Activated CD8-positive, alpha-beta memory T cell treated with anti-CD3 and anti-CD28 coated beads for 48 hours (primary cell): ENCODE measurements around the gene ADGRA3.
"Not testable (repeated sequence)": the region's sequence is repeated elsewhere in the genome, so short reads cannot be mapped to it uniquely, and the experiment has no call there.

Experiments used
- DNase-seq, 3 experiments: peaks; one replicate each; pipeline ENCODE4 v3.0.0-alpha.2; 2020; ENCODE audit warnings: low read depth in 2 of 3, low spot score in 2 of 3

Gene ADGRA3

GRCh38 chr4:22480675-22481327, 35.1 kb downstream of the ADGRA3 start:
- no peak for DNase-seq

GRCh38 chr4:22478426-22478825, 37.4 kb downstream of the ADGRA3 start:
- DNase-seq: no peak

GRCh38 chr4:22477813-22478182, 38.1 kb downstream of the ADGRA3 start:
- no peak for DNase-seq

GRCh38 chr4:22477136-22477812, 38.6 kb downstream of the ADGRA3 start:
- no peak for DNase-seq

GRCh38 chr4:22476011-22476410, 39.9 kb downstream of the ADGRA3 start:
- no peak for DNase-seq

GRCh38 chr4:22475311-22475646, 40.6 kb downstream of the ADGRA3 start:
- not testable (repeated sequence) for DNase-seq

GRCh38 chr4:22474636-22475310, 41.1 kb downstream of the ADGRA3 start:
- DNase-seq: no peak

GRCh38 chr4:22473268-22473667, 42.6 kb downstream of the ADGRA3 start:
- DNase-seq: no peak

- no peak for DNase-seq
Measured at GRCh38 chr4:22471999-22472461, 43.8 kb downstream of the ADGRA3 start.

GRCh38 chr4:22471419-22471818, 44.4 kb downstream of the ADGRA3 start:
- no peak for DNase-seq

GRCh38 chr4:22466581-22466980, 49.3 kb downstream of the ADGRA3 start:
- DNase-seq: no peak

- DNase-seq: no peak
Measured at GRCh38 chr4:22465996-22466395, 49.9 kb downstream of the ADGRA3 start.

GRCh38 chr4:22465349-22465748, 50.5 kb downstream of the ADGRA3 start:
- DNase-seq: no peak

GRCh38 chr4:22463179-22463578, 52.7 kb downstream of the ADGRA3 start:
- no peak for DNase-seq

- DNase-seq: no peak
Measured at GRCh38 chr4:22462688-22463087, 53.2 kb downstream of the ADGRA3 start.

GRCh38 chr4:22460266-22460665, 55.6 kb downstream of the ADGRA3 start:
- no peak for DNase-seq

- no peak for DNase-seq
Measured at GRCh38 chr4:22458098-22458497, 57.8 kb downstream of the ADGRA3 start.

- DNase-seq: no peak
Measured at GRCh38 chr4:22457348-22457747, 58.5 kb downstream of the ADGRA3 start.

GRCh38 chr4:22456291-22456690, 59.6 kb downstream of the ADGRA3 start:
- no peak for DNase-seq

- DNase-seq: no peak
Measured at GRCh38 chr4:22454955-22455354, 60.9 kb downstream of the ADGRA3 start.

GRCh38 chr4:22454216-22454838, 61.5 kb downstream of the ADGRA3 start:
- no peak for DNase-seq

- DNase-seq: no peak
Measured at GRCh38 chr4:22444813-22445212, 71.1 kb downstream of the ADGRA3 start.
